Fibroblast of lung (primary cell): ENCODE results near the gene PEBP1. TPM values are rescaled to one million over a fixed set of nuclear protein-coding genes. Genes with fewer than 3 reads are reported as not detected.

Experiments used
- DNase-seq, 2 donors: peaks; one replicate each; pipeline versions ENCODE4 v3.0.0 to v3.0.0-alpha.2; 2010; ENCODE audit warnings: low read depth in 2 of 2
- H2AFZ ChIP-seq: 2 replicates; pipeline ENCODE4 v1.5.1; 2012; ENCODE audit warnings: low read length, control low read depth, inconsistent platforms
- H3K27ac ChIP-seq: 2 replicates; pipeline ENCODE4 v1.5.1; 2011; ENCODE audit warnings: low read length, control low read depth; ENCODE audit not compliant: insufficient read depth
- H3K27me3 ChIP-seq: 2 replicates; pipeline ENCODE4 v1.5.1; 2011; ENCODE audit warnings: mild to moderate bottlenecking, low read length; ENCODE audit not compliant: control insufficient read depth, insufficient read depth
- H3K36me3 ChIP-seq: 2 replicates; pipeline ENCODE4 v1.5.1; 2011; ENCODE audit warnings: low read length; ENCODE audit not compliant: control insufficient read depth, insufficient read depth
- H3K4me1 ChIP-seq: 2 replicates; pipeline ENCODE4 v1.5.1; 2011; ENCODE audit warnings: low read length; ENCODE audit not compliant: control insufficient read depth, insufficient read depth; ENCODE audit errors: extremely low read depth
- H3K4me2 ChIP-seq: 2 replicates; pipeline ENCODE4 v1.5.1; 2011; ENCODE audit warnings: low read length, control low read depth; ENCODE audit not compliant: insufficient read depth; ENCODE audit errors: extremely low read depth
- H3K4me3 ChIP-seq, 4 experiments: fragments of 200-600 bp in 1 of 4; sonication (generic) in 1 of 4; replicated peaks in 1 of 4; 2 replicates each; pipeline ENCODE4 v1.5.1; 2011 to 2016; ENCODE audit warnings: low read length in 4 of 4, low read depth in 3 of 4, mild to moderate bottlenecking in 3 of 4, control low read depth in 2 of 4, inconsistent platforms in 1 of 4, mixed read lengths in 1 of 4; ENCODE audit not compliant: insufficient read depth in 1 of 4; ENCODE audit errors: control extremely low read depth in 1 of 4
- H3K79me2 ChIP-seq: 2 replicates; pipeline ENCODE4 v1.5.1; 2012; ENCODE audit warnings: mild to moderate bottlenecking, low read length, inconsistent platforms; ENCODE audit not compliant: control insufficient read depth, insufficient read depth
- H3K9ac ChIP-seq: 2 replicates; pipeline ENCODE4 v1.5.1; 2011; ENCODE audit warnings: mild to moderate bottlenecking, low read length, control low read depth; ENCODE audit not compliant: insufficient read depth
- H3K9me3 ChIP-seq: 2 replicates; pipeline ENCODE4 v1.5.1; 2012; ENCODE audit warnings: low read depth, low read length; ENCODE audit not compliant: control insufficient read depth, insufficient read depth
- H4K20me1 ChIP-seq: 2 replicates; pipeline ENCODE4 v1.5.1; 2011; ENCODE audit warnings: low read length; ENCODE audit not compliant: control insufficient read depth, insufficient read depth; ENCODE audit errors: extremely low read depth
- EZH2 ChIP-seq: IDR thresholded peaks from 2 replicates; pipeline ENCODE4 v1.5.1; 2012; ENCODE audit warnings: low read length, control low read depth, mild to moderate bottlenecking; ENCODE audit errors: missing control alignments
- polyA minus RNA-seq: library from RNA; depleted of rRNA, polyadenylated mRNA; stranded (reverse); fragments of >200 nt; gene quantifications from 2 replicates; pipeline ENCODE4 v1.2.3, GENCODE V29; 2011; ENCODE audit warnings: low replicate concordance
- polyA plus RNA-seq, 2 donors: library from polyadenylated mRNA; depleted of rRNA in 1 of 2; stranded (reverse) in 1 of 2; unstranded in 1 of 2; fragments of >200 nt; gene quantifications; 2 replicates each; pipeline ENCODE4 v1.2.1, GENCODE V29; 2011 to 2012; ENCODE audit warnings: missing spikeins in 1 of 2
- total RNA-seq: library from RNA; depleted of rRNA; stranded (reverse); fragments of >200 nt; gene quantifications from 2 replicates; pipeline ENCODE4 v1.2.1, GENCODE V29; 2014
- TF ChIP-seq, protein P1 (sequence below), 2 donors: IDR thresholded peaks in 1 of 2; conservative IDR thresholded peaks in 1 of 2; 1 replicate in 1 of 2; 2 replicates in 1 of 2; pipeline ENCODE4 v1.5.1; 2011 to 2012; ENCODE audit warnings: low read length in 2 of 2, control low read depth in 1 of 2, inconsistent platforms in 1 of 2, low read depth in 1 of 2, mild to moderate bottlenecking in 1 of 2

Gene PEBP1
- total RNA-seq (175 and 290 TPM in 2 replicates), polyA plus RNA-seq (193 and 233 TPM in 2 replicates), polyA minus RNA-seq (121 and 127 TPM in 2 replicates)
- 190 and 242 TPM in 2 replicates for polyA plus RNA-seq (2012)

DNA sequence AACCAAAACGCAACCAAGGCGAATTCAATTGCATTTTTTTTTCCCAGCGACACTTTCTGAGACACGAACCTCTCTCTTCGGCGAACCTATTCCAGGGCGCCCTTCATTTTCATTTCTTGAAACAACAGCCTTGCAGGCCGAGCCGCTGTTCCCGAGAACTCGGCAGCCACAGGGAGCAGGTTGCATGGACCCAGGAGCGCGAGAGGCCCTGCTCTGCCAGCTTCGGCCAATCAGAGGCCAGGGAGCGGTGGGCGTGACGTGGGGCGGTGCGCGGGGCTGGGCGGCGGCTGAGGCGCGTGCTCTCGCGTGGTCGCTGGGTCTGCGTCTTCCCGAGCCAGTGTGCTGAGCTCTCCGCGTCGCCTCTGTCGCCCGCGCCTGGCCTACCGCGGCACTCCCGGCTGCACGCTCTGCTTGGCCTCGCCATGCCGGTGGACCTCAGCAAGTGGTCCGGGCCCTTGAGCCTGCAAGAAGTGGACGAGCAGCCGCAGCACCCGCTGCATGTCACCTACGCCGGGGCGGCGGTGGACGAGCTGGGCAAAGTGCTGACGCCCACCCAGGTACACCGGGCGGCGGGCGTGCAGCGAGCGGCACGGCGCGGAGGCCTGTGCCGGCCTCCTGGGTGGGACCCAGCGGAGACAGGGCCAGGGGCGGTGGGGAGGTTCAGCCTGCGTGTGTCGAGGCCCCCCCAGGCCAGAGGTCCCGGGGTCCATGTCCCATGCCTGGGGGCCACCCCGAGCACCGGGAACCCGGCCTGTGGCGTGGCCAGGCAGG lies at the start of gene PEBP1:
TSS of gene PEBP1 (plus strand) at position 337 of the 771 bp plus-strand sequence. CDS start at position 423, 86 bp downstream.
- TF ChIP-seq EZH2, result no peak
- TF ChIP-seq, protein P1, sequence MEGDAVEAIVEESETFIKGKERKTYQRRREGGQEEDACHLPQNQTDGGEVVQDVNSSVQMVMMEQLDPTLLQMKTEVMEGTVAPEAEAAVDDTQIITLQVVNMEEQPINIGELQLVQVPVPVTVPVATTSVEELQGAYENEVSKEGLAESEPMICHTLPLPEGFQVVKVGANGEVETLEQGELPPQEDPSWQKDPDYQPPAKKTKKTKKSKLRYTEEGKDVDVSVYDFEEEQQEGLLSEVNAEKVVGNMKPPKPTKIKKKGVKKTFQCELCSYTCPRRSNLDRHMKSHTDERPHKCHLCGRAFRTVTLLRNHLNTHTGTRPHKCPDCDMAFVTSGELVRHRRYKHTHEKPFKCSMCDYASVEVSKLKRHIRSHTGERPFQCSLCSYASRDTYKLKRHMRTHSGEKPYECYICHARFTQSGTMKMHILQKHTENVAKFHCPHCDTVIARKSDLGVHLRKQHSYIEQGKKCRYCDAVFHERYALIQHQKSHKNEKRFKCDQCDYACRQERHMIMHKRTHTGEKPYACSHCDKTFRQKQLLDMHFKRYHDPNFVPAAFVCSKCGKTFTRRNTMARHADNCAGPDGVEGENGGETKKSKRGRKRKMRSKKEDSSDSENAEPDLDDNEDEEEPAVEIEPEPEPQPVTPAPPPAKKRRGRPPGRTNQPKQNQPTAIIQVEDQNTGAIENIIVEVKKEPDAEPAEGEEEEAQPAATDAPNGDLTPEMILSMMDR (conservative IDR thresholded peaks at IDR 0.05 in 1 of 2, IDR thresholded peaks at IDR 0.05 in 1 of 2; ENCODE audit: low read depth in 1 of 2, low read length in 2 of 2), result no peak
- H3K4me3 ChIP-seq, result peak within 1 kb of the TSS; percentile 81 to 98 (median 95)

DNA sequence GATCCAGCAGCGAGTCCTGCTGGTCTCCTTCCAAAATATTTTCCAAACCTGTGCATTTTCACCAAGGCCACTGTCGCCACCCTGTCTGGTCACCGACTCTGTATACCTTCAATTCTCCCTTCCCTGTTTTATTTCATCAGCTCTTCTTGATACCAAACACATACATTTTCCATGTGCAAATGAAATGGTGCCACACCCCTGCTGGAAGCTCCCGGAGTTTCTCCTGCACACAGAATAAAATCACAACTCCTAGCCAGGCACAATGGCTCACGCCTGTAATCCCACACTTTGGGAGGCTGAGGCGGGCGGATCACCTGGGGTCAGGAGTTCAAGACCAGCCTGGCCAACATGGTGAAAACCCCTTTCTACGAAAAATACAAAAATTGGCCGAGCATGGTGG lies 46.1 kb upstream of the PEBP1 start:
- no peak for TF ChIP-seq EZH2
- TF ChIP-seq, protein P1 (conservative IDR thresholded peaks at IDR 0.05 in 1 of 2, IDR thresholded peaks at IDR 0.05 in 1 of 2; ENCODE audit: low read depth in 1 of 2, low read length in 2 of 2), result no peak

More for the DNA sequence above, at the start of gene PEBP1:
- H3K9me3 ChIP-seq, result no peaks in the 10 kb centered on the region
- H4K20me1 ChIP-seq, result no peaks in the 10 kb centered on the region
- H3K4me2 ChIP-seq, result peak within 1 kb of the TSS; percentile 92
- H3K27ac ChIP-seq, result peak within 1 kb of the TSS; percentile 86
- no peaks in the 10 kb centered on the region for H3K27me3 ChIP-seq
- DNase-seq, result peak; percentile 87 to 91
- H3K79me2 ChIP-seq, result peaks cover 22% of the 10 kb centered on the region
- H3K36me3 ChIP-seq, result peaks cover 4% of the 10 kb centered on the region
- peak within 1 kb of the TSS; percentile 92 for H3K9ac ChIP-seq
- H3K4me1 ChIP-seq, result peaks cover 2% of the 10 kb centered on the region
- peak within 1 kb of the TSS; percentile 84 for H2AFZ ChIP-seq

DNA sequence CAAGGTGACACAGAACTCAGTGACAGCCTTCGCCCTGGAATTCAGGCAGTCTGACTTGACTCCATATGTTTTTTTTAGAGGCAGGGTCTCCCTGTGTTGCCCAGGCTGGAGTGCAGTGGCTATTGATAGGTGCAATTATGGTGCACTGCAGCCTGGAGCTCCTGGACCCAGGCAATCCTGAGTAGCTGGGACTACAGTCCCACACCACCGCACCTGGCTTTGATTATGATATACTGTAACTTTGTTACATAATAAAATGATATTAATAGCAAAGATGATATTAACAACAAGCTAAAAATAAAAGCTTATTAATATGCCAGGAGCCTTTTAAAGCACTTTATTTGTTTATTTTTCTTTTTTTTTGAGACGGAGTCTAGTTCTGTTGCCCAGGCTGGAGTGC lies 41.9 kb upstream of the PEBP1 start:
- Histone ChIP-seq H3K4me3 (no peak overlapping the region), H3K79me2 (no peaks in the 10 kb centered on the region), H2AFZ (no peak overlapping the region), H3K36me3 (no peaks in the 10 kb centered on the region), H3K4me1 (no peaks in the 10 kb centered on the region), H3K27ac (no peak overlapping the region), H4K20me1 (no peaks in the 10 kb centered on the region), H3K27me3 (no peaks in the 10 kb centered on the region), H3K4me2 (no peak overlapping the region), H3K9ac (no peak overlapping the region), H3K9me3 (no peaks in the 10 kb centered on the region)
- no peak for DNase-seq
- TF ChIP-seq, protein P1 (conservative IDR thresholded peaks at IDR 0.05 in 1 of 2, IDR thresholded peaks at IDR 0.05 in 1 of 2; ENCODE audit: low read depth in 1 of 2, low read length in 2 of 2), result no peak
- TF ChIP-seq EZH2, result no peak

More for the DNA sequence above, 46.1 kb upstream of the PEBP1 start:
- H3K9ac ChIP-seq, result no peak overlapping the region
- no peaks in the 10 kb centered on the region for H3K9me3 ChIP-seq
- H3K36me3 ChIP-seq, result no peaks in the 10 kb centered on the region
- DNase-seq, result no peak
- H3K4me2 ChIP-seq, result no peak overlapping the region
- no peaks in the 10 kb centered on the region for H3K27me3 ChIP-seq
- H3K4me3 ChIP-seq, result no peak overlapping the region
- no peaks in the 10 kb centered on the region for H3K4me1 ChIP-seq
- H3K79me2 ChIP-seq, result no peaks in the 10 kb centered on the region
- H2AFZ ChIP-seq, result no peak overlapping the region
- H3K27ac ChIP-seq, result no peak overlapping the region
- no peaks in the 10 kb centered on the region for H4K20me1 ChIP-seq
